ENCODE results near the gene GFER.

GFER gene

DNA sequence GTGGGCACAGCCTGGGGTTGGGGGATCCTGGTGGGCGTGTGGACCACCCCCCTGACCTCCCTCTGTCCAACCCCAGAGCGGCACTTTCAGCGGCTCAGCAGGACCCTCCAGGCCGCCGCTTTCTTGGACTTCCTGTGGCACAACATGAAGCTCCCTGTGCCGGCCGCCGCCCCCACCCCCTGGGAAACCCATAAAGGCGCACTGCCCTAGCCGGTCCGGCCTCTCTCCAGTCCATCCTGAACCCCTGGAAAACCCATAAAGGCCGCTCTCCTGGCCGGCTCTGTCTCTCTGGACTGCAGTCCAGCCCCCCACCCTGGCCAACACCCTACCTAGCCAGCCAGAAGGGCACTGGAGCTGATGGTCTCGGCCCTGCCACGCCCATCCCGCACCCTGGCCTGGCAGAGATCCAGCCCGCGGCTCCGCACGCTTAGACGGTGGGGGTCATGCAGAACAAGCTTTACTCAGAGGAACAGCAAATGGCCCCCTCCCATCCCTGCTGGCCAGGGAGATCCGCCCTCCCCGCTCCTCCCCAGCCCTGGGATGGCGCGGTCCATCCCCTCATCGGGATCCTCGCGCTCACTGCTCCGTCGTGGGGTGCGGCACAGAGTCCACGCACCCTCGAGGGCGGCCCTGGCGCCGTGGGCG lies 5.4 kb upstream of the GFER start:
- no peak for ATAC-seq
- TF ChIP-seq, protein P1, sequence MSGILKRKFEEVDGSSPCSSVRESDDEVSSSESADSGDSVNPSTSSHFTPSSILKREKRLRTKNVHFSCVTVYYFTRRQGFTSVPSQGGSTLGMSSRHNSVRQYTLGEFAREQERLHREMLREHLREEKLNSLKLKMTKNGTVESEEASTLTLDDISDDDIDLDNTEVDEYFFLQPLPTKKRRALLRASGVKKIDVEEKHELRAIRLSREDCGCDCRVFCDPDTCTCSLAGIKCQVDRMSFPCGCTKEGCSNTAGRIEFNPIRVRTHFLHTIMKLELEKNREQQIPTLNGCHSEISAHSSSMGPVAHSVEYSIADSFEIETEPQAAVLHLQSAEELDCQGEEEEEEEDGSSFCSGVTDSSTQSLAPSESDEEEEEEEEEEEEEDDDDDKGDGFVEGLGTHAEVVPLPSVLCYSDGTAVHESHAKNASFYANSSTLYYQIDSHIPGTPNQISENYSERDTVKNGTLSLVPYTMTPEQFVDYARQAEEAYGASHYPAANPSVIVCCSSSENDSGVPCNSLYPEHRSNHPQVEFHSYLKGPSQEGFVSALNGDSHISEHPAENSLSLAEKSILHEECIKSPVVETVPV (CRISPR knock-in tag; IDR thresholded peaks at IDR 0.05): no peak
- TF ChIP-seq GLIS3 (CRISPR knock-in tag; IDR thresholded peaks at IDR 0.05) (no peak), ZNF8 (CRISPR knock-in tag; IDR thresholded peaks at IDR 0.05) (no peak), PPARA (CRISPR knock-in tag; IDR thresholded peaks at IDR 0.05; ENCODE audit: borderline replicate concordance) (no peak), OSR1 (CRISPR knock-in tag; IDR thresholded peaks at IDR 0.05) (no peak)
- TF ChIP-seq, protein P2, sequence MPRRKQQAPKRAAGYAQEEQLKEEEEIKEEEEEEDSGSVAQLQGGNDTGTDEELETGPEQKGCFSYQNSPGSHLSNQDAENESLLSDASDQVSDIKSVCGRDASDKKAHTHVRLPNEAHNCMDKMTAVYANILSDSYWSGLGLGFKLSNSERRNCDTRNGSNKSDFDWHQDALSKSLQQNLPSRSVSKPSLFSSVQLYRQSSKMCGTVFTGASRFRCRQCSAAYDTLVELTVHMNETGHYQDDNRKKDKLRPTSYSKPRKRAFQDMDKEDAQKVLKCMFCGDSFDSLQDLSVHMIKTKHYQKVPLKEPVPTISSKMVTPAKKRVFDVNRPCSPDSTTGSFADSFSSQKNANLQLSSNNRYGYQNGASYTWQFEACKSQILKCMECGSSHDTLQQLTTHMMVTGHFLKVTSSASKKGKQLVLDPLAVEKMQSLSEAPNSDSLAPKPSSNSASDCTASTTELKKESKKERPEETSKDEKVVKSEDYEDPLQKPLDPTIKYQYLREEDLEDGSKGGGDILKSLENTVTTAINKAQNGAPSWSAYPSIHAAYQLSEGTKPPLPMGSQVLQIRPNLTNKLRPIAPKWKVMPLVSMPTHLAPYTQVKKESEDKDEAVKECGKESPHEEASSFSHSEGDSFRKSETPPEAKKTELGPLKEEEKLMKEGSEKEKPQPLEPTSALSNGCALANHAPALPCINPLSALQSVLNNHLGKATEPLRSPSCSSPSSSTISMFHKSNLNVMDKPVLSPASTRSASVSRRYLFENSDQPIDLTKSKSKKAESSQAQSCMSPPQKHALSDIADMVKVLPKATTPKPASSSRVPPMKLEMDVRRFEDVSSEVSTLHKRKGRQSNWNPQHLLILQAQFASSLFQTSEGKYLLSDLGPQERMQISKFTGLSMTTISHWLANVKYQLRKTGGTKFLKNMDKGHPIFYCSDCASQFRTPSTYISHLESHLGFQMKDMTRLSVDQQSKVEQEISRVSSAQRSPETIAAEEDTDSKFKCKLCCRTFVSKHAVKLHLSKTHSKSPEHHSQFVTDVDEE (CRISPR knock-in tag; IDR thresholded peaks at IDR 0.05): no peak

DNA sequence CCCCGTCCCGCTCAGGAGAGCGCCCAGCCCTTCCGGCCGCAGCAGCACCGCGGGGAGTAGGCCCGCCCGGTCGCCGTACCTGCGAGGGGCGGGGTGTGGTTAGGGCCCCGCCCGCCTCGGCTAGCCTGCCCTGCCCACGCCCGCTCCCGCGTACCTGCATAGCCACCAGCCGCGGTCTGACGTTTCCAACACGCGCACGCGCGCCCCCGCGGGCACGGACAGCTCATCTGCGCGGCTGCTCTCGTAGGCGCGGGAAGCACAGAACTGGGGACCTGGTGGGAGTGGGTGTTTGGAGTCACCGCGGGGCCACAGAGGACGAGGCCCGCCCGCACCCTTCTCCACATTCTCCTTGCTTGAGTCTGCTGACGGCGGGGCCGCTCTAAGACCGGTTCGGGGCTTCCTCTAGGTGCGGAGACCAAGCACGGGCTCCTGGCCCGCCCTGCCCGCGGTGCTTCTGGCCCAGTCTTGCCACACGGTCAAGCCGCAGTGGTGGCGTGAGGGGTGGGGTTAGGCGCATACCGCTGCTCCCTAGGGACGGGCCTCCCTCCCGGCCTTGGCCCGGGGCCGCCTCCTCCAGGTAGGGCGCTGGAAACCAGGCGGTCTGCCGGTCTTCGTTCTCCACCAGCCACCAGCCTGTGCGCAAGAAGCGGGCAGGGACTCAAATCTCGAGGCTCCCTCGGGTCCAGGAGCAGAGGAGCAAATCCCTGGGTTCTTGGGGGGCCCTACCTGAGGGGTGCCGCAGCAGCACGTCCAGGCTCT lies 4.5 kb upstream of the GFER start:
- TF ChIP-seq RARB (CRISPR knock-in tag; IDR thresholded peaks at IDR 0.05): no peak
- TF ChIP-seq BACH2 (CRISPR knock-in tag; IDR thresholded peaks at IDR 0.05; ENCODE audit: borderline replicate concordance): no peak
- TF ChIP-seq, protein P3, sequence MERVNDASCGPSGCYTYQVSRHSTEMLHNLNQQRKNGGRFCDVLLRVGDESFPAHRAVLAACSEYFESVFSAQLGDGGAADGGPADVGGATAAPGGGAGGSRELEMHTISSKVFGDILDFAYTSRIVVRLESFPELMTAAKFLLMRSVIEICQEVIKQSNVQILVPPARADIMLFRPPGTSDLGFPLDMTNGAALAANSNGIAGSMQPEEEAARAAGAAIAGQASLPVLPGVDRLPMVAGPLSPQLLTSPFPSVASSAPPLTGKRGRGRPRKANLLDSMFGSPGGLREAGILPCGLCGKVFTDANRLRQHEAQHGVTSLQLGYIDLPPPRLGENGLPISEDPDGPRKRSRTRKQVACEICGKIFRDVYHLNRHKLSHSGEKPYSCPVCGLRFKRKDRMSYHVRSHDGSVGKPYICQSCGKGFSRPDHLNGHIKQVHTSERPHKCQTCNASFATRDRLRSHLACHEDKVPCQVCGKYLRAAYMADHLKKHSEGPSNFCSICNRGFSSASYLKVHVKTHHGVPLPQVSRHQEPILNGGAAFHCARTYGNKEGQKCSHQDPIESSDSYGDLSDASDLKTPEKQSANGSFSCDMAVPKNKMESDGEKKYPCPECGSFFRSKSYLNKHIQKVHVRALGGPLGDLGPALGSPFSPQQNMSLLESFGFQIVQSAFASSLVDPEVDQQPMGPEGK (CRISPR knock-in tag; IDR thresholded peaks at IDR 0.05; ENCODE audit: borderline replicate concordance): no peak
- TF ChIP-seq ISL1 (CRISPR knock-in tag; IDR thresholded peaks at IDR 0.05): no peak
- TF ChIP-seq, protein P4, sequence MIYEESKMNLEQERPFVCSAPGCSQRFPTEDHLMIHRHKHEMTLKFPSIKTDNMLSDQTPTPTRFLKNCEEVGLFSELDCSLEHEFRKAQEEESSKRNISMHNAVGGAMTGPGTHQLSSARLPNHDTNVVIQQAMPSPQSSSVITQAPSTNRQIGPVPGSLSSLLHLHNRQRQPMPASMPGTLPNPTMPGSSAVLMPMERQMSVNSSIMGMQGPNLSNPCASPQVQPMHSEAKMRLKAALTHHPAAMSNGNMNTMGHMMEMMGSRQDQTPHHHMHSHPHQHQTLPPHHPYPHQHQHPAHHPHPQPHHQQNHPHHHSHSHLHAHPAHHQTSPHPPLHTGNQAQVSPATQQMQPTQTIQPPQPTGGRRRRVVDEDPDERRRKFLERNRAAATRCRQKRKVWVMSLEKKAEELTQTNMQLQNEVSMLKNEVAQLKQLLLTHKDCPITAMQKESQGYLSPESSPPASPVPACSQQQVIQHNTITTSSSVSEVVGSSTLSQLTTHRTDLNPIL (CRISPR knock-in tag; IDR thresholded peaks at IDR 0.05; ENCODE audit: low read depth): no peak
- no peak for TF ChIP-seq ESRRG (CRISPR knock-in tag; IDR thresholded peaks at IDR 0.05)
- TF ChIP-seq PPARA (CRISPR knock-in tag; IDR thresholded peaks at IDR 0.05; ENCODE audit: borderline replicate concordance): no peak
- no peak for TF ChIP-seq CSDC2 (CRISPR knock-in tag; IDR thresholded peaks at IDR 0.05)
- no peak for TF ChIP-seq GLIS3 (CRISPR knock-in tag; IDR thresholded peaks at IDR 0.05)
- no peak for TF ChIP-seq ARNTL (CRISPR knock-in tag; IDR thresholded peaks at IDR 0.05; ENCODE audit: borderline replicate concordance, low read depth)
- TF ChIP-seq TCF4 (CRISPR knock-in tag; IDR thresholded peaks at IDR 0.05; ENCODE audit: borderline replicate concordance): no peak
- TF ChIP-seq ZNF70 (CRISPR knock-in tag; IDR thresholded peaks at IDR 0.05): no peak
- TF ChIP-seq, protein P2 (CRISPR knock-in tag; IDR thresholded peaks at IDR 0.05): no peak
- no peak for TF ChIP-seq ZFP30 (CRISPR knock-in tag; IDR thresholded peaks at IDR 0.05)
- TF ChIP-seq, protein P5, sequence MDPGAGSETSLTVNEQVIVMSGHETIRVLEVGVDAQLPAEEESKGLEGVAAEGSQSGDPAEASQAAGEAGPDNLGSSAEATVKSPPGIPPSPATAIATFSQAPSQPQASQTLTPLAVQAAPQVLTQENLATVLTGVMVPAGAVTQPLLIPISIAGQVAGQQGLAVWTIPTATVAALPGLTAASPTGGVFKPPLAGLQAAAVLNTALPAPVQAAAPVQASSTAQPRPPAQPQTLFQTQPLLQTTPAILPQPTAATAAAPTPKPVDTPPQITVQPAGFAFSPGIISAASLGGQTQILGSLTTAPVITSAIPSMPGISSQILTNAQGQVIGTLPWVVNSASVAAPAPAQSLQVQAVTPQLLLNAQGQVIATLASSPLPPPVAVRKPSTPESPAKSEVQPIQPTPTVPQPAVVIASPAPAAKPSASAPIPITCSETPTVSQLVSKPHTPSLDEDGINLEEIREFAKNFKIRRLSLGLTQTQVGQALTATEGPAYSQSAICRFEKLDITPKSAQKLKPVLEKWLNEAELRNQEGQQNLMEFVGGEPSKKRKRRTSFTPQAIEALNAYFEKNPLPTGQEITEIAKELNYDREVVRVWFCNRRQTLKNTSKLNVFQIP (CRISPR knock-in tag; IDR thresholded peaks at IDR 0.05; ENCODE audit: borderline replicate concordance, low read depth): no peak
- TF ChIP-seq OSR1 (CRISPR knock-in tag; IDR thresholded peaks at IDR 0.05): no peak
- TF ChIP-seq ZNF565 (CRISPR knock-in tag; conservative IDR thresholded peaks at IDR 0.05; ENCODE audit: low read depth): no peak
- TF ChIP-seq ZNF8 (CRISPR knock-in tag; IDR thresholded peaks at IDR 0.05): no peak
- no peak for ATAC-seq

All from SK-N-SH treated with all-trans-retinoic acid at 6 μM for 48 hours (cell line).